ENCODE results near the gene CHN2. TPM values are rescaled to one million over a fixed set of nuclear protein-coding genes. Genes with fewer than 3 reads are reported as not detected.

Gene CHN2
- total RNA-seq, 1 experiment from 2014 or later, result 5.0 TPM

- ChIA-PET POLR2A (interaction anchor here (0.7 kb wide), 1 partner anchor 95 kb away, joined by 9 read pairs; no protein-coding TSS in a partner anchor), CTCF (interaction anchor here (0.7 to 1.3 kb wide), 5 partner anchors 14 to 460 kb away, joined by 3 to 6 read pairs (median 4); no protein-coding TSS in a partner anchor)
- DNase-seq (ENCODE audit: low spot score) (no peak), ATAC-seq (no peak)
- Mint-ChIP-seq H3K4me3 (no peak overlapping the region), H3K27me3 (ENCODE audit: low read depth) (no peaks in the 10 kb centered on the region), H3K27ac (no peak overlapping the region), H3K4me1 (peaks cover 2% of the 10 kb centered on the region; the same call in 1 of the 2 replicates), H3K9me3 (no peaks in the 10 kb centered on the region; the same call in 1 of the 2 replicates), H3K36me3 (no peaks in the 10 kb centered on the region)
- TF ChIP-seq SMAD3 (CRISPR knock-in tag; IDR thresholded peaks at IDR 0.05; ENCODE audit: borderline replicate concordance) (no peak), ZNF232 (CRISPR knock-in tag; IDR thresholded peaks at IDR 0.05) (no peak), AFF4 (CRISPR knock-in tag; IDR thresholded peaks at IDR 0.05; ENCODE audit: borderline replicate concordance) (no peak), MXD4 (CRISPR knock-in tag; IDR thresholded peaks at IDR 0.05; ENCODE audit: borderline replicate concordance) (no peak), PRRX2 (CRISPR knock-in tag; IDR thresholded peaks at IDR 0.05) (no peak), ZNF512 (CRISPR knock-in tag; IDR thresholded peaks at IDR 0.05; ENCODE audit: borderline replicate concordance) (no peak), FOXP1 (CRISPR knock-in tag; IDR thresholded peaks at IDR 0.05; ENCODE audit: borderline replicate concordance) (no peak), PREB (CRISPR knock-in tag; IDR thresholded peaks at IDR 0.05; ENCODE audit: borderline replicate concordance) (no peak), ELF4 (CRISPR knock-in tag; IDR thresholded peaks at IDR 0.05; ENCODE audit: low read depth) (no peak), ZNF138 (CRISPR knock-in tag; conservative IDR thresholded peaks at IDR 0.05) (no peak)
- TF ChIP-seq, protein P1, sequence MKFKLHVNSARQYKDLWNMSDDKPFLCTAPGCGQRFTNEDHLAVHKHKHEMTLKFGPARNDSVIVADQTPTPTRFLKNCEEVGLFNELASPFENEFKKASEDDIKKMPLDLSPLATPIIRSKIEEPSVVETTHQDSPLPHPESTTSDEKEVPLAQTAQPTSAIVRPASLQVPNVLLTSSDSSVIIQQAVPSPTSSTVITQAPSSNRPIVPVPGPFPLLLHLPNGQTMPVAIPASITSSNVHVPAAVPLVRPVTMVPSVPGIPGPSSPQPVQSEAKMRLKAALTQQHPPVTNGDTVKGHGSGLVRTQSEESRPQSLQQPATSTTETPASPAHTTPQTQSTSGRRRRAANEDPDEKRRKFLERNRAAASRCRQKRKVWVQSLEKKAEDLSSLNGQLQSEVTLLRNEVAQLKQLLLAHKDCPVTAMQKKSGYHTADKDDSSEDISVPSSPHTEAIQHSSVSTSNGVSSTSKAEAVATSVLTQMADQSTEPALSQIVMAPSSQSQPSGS (CRISPR knock-in tag; IDR thresholded peaks at IDR 0.05; ENCODE audit: borderline replicate concordance, low read depth), result no peak
- TF ChIP-seq, protein P2, sequence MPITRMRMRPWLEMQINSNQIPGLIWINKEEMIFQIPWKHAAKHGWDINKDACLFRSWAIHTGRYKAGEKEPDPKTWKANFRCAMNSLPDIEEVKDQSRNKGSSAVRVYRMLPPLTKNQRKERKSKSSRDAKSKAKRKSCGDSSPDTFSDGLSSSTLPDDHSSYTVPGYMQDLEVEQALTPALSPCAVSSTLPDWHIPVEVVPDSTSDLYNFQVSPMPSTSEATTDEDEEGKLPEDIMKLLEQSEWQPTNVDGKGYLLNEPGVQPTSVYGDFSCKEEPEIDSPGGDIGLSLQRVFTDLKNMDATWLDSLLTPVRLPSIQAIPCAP (CRISPR knock-in tag; IDR thresholded peaks at IDR 0.05), result no peak
Measured at GRCh38 chr7:29416276-29416937, 221.8 kb downstream of the CHN2 start.

DNA sequence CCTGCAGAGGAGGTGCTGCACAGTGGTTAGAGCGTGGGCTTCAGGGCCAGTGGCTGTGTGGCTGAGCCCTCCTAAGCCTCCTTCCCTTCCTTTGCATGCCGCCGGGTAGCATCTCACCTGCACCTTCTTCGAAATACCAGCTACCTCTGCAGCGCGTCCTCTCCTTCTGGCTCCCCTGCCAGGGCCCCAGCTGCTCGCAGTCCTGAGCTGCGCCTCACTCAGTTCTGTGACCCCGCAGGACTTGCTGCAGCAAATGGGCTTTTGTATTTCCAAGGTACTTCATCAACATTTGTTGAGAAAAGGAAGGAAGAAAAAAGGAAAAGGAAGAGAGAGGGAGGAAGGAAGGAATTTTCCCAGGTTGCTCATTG, 222.3 kb downstream of the CHN2 start:
- DNase-seq (ENCODE audit: low spot score), result no peak
- H3K4me1 Mint-ChIP-seq, result peaks cover 2% of the 10 kb centered on the region; the same call in 1 of the 2 replicates
- H3K4me3 Mint-ChIP-seq, result no peak overlapping the region
- no peaks in the 10 kb centered on the region for H3K27me3 Mint-ChIP-seq (ENCODE audit: low read depth)
- ATAC-seq, result no peak
- no peak overlapping the region for H3K27ac Mint-ChIP-seq
- no peaks in the 10 kb centered on the region; the same call in 1 of the 2 replicates for H3K9me3 Mint-ChIP-seq
- CTCF ChIA-PET, result interaction anchor here (0.7 to 1.8 kb wide), 4 partner anchors 13 to 490 kb away, joined by 3 to 6 read pairs (median 4); no protein-coding TSS in a partner anchor
- no peaks in the 10 kb centered on the region for H3K36me3 Mint-ChIP-seq
- TF ChIP-seq OVOL2 (CRISPR knock-in tag; IDR thresholded peaks at IDR 0.05; ENCODE audit: borderline replicate concordance) (no peak), NFE2L1 (CRISPR knock-in tag; IDR thresholded peaks at IDR 0.05) (no peak), NR1H2 (CRISPR knock-in tag; IDR thresholded peaks at IDR 0.05) (no peak), FOXK1 (CRISPR knock-in tag; IDR thresholded peaks at IDR 0.05) (no peak), MXD4 (CRISPR knock-in tag; IDR thresholded peaks at IDR 0.05; ENCODE audit: borderline replicate concordance) (no peak), JAZF1 (CRISPR knock-in tag; IDR thresholded peaks at IDR 0.05) (no peak)
- POLR2A ChIA-PET, result interaction anchor here (0.7 kb wide), 1 partner anchor 96 kb away, joined by 9 read pairs; no protein-coding TSS in a partner anchor

Data from WTC11 (cell line).